GM06990 (cell line): Measurements from ENCODE around the gene SEPHS2.
"Not testable (repeated sequence)": the region's sequence is repeated elsewhere in the genome, so short reads cannot be mapped to it uniquely, and the experiment has no call there.

Experiments used
- DNase-seq: peaks from one replicate; pipeline ENCODE4 v3.0.0-alpha.2; 2011; ENCODE audit not compliant: insufficient read length; ENCODE audit errors: extremely low read depth
- H3K27me3 ChIP-seq: replicated peaks from 2 replicates; pipeline ENCODE4 v1.6.0; 2011; ENCODE audit warnings: low read length; ENCODE audit not compliant: control insufficient read depth, insufficient read depth
- H3K36me3 ChIP-seq: 2 replicates; pipeline ENCODE4 v1.5.1; 2011; ENCODE audit warnings: low read length; ENCODE audit not compliant: control insufficient read depth, insufficient read depth
- H3K4me3 ChIP-seq: replicated peaks from 2 replicates; pipeline ENCODE4 v1.5.1; 2011; ENCODE audit warnings: low read depth, mild to moderate bottlenecking, control low read depth, low read length
- TF ChIP-seq, protein P1 (sequence below): IDR thresholded peaks from 2 replicates; pipeline ENCODE4 v1.5.1; 2011; ENCODE audit warnings: low read length, control low read depth, mild to moderate bottlenecking, inconsistent platforms; ENCODE audit not compliant: insufficient read depth, poor library complexity, severe bottlenecking

Gene SEPHS2

DNA sequence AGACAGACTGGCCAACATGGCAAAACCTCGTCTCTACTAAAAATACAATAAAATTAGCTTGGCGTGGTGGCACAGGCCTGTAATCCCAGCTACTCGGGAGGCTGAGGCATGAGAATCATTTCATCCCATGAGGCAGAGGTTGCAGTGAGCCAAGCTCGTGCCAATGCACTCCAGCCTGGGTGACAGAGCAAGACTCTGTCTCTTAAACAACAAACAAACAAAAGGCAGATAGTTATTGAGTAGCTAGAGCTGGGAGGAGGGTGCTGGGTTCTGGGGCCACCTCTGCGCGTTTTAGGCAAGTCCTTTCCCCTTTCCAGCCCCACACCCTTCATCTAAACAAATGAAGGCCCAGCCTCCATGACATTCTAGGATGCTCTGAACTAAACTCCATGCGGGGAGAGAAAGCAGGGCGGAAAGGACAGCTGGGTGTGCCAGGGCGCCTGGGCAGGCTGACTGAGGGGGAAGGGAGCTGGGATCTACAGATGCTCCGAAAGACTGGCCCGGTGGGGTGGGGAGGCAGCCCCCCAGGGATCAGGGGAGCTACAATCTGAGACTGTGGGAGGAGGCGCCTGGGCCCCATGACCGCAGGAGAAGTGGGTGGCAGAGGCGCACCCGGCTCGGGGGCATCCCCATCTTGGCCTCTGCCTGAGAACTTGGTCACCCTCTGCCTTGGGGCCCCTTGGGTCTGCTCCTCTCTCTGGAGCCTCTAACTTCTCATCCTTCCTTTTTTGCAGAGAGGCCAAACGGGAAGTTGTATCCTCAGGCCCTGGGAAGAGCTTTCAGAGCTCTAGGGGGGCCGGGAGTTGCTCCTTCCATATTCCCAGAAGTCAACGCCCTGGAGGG, 27.8 kb upstream of the SEPHS2 start:
- Histone ChIP-seq H3K36me3 (peaks cover 5% of the 10 kb centered on the region), H3K4me3 (peak overlapping the region; percentile 64), H3K27me3 (no peaks in the 10 kb centered on the region)
- TF ChIP-seq, protein P1, sequence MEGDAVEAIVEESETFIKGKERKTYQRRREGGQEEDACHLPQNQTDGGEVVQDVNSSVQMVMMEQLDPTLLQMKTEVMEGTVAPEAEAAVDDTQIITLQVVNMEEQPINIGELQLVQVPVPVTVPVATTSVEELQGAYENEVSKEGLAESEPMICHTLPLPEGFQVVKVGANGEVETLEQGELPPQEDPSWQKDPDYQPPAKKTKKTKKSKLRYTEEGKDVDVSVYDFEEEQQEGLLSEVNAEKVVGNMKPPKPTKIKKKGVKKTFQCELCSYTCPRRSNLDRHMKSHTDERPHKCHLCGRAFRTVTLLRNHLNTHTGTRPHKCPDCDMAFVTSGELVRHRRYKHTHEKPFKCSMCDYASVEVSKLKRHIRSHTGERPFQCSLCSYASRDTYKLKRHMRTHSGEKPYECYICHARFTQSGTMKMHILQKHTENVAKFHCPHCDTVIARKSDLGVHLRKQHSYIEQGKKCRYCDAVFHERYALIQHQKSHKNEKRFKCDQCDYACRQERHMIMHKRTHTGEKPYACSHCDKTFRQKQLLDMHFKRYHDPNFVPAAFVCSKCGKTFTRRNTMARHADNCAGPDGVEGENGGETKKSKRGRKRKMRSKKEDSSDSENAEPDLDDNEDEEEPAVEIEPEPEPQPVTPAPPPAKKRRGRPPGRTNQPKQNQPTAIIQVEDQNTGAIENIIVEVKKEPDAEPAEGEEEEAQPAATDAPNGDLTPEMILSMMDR = no peak
- peak; percentile 53 for DNase-seq

DNA sequence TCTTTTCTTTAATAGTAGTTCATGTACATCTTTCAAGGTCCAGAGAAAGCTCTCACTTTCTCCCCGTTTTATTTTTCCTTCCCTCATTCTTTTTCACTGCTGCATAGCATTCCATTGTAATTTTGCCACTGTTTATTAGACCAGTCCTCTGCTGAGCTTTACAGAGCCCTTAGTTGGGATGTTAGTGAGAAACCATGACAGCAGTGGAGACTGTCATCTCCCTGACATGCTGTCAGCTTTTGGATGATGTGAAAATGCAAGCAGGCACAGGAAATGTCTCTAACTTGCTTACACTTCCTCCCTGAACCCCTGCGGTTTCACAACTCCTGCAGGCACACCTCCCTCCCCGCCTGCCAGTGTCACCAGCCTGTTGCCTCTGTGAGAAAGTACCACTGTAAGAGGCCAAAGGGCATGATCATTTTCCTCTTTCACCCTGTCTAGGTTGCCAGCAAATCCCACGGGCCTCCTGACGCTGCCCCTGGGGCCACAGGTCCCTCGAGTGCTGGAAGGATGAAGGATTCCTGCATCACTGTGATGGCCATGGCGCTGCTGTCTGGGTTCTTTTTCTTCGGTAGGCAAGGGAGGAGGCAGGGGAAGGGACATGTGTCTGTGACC, 26.8 kb upstream of the SEPHS2 start, which contains the start of gene ITGAL:
ITGAL (plus strand) TSS at position 415 of the 615 bp plus-strand sequence; CDS start at position 511, 96 bp downstream.
- Histone ChIP-seq H3K4me3 (peak within 1 kb of the TSS; percentile 64), H3K27me3 (no peaks in the 10 kb centered on the region), H3K36me3 (peaks cover 5% of the 10 kb centered on the region)
- TF ChIP-seq, protein P1 = no peak
- DNase-seq = peak; percentile 81

DNA sequence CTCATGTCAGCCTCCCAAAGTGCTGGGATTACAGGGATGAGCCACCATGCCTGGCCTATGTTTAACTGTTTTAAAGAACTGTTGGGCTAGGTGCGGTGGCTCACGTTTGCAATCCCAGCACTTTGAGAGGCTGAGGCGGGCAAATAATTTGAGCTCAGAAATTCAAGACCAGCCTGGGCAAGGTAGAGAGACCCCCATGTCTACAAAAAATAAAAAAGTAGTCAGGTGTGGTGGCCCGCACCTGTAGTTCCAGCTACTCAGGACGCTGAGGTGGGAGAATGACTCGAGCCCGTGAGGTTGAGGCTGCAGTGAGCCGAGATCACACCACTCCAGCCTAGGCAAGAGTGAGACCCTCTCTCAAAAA, 24.9 kb upstream of the SEPHS2 start:
- Histone ChIP-seq H3K36me3 (peaks cover 5% of the 10 kb centered on the region), H3K27me3 (no peaks in the 10 kb centered on the region), H3K4me3 (no peak overlapping the region)
- DNase-seq = no peak
- TF ChIP-seq, protein P1 = no peak

DNA sequence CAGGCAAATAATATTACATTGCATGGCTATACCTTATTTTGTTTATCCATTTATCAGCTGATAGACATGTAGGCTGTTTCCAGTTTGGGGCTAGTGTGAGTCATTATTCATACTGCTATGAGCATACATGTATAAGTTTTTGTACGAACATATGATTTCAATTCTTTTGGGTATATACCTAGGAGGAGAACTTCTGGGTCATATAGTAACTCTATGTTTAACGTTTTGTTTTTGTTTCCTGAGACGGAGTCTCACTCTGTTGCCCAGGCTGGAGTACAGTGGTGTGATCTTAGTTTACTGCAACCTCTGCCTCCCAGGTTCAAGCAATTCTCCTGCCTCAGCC, 24.5 kb upstream of the SEPHS2 start:
- TF ChIP-seq, protein P1 = no peak
- Histone ChIP-seq H3K27me3 (no peaks in the 10 kb centered on the region), H3K36me3 (peaks cover 2% of the 10 kb centered on the region), H3K4me3 (no peak overlapping the region)
- DNase-seq = no peak

DNA sequence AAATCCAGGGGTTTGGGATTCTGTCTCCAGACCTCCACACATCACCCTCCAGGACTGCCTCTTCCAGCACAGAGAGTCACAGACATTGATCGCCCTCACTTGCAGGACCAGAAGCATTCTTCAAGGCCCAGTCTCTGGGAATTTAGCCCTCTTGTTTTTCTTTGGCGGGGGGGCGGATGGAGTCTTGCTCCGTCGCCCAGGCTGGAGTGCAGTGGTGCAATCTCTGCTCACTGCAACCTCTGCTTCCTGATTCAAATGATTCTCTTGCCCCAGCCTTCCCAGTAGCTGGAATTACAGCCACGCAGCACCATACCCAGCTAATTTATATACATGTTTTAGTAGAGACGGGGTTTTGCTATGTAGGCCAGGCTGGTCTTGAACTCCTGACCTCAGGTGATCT, 18.4 kb upstream of the SEPHS2 start:
- Histone ChIP-seq H3K4me3 (no peak overlapping the region), H3K36me3 (no peaks in the 10 kb centered on the region), H3K27me3 (no peaks in the 10 kb centered on the region)
- TF ChIP-seq, protein P1 = no peak
- no peak for DNase-seq

DNA sequence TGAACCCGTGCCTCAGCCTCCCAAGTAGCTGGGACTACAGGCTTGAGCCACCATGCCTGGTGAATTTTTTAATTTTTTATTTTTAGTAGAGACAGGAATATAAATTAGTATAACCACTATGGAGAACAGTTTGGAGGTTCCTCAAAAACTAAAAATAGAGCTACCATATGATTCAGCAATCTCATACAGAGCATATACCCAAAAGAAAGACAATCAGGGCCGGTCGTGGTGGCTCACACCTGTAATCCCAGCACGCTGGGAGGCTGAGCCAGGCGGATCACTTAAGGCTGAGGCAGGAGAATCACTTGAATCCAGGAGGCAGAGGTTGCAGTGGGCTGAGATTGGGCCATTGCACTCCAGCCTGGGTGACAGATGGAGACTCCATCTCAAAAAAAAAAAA, 15.8 kb upstream of the SEPHS2 start:
- not testable (repeated sequence) for H3K4me3 ChIP-seq, H3K36me3 ChIP-seq, H3K27me3 ChIP-seq, DNase-seq
